Germinal center (tissue), 1 donor: ENCODE data around the gene MATR3.
"Not testable (repeated sequence)": the region's sequence is repeated elsewhere in the genome, so short reads cannot be mapped to it uniquely, and the experiment has no call there.

Experiments
- DNase-seq: peaks from one replicate; pipeline ENCODE4 v3.0.0; 2012; ENCODE audit warnings: mixed read lengths, low spot score

MATR3 gene

GRCh38 chr5:139354186-139354585, 60.6 kb downstream of the MATR3 start:
- no peak for DNase-seq

- not testable (repeated sequence) for DNase-seq
These were observed 62.4 kb downstream of the MATR3 start for GRCh38 chr5:139355900-139356299.

DNA sequence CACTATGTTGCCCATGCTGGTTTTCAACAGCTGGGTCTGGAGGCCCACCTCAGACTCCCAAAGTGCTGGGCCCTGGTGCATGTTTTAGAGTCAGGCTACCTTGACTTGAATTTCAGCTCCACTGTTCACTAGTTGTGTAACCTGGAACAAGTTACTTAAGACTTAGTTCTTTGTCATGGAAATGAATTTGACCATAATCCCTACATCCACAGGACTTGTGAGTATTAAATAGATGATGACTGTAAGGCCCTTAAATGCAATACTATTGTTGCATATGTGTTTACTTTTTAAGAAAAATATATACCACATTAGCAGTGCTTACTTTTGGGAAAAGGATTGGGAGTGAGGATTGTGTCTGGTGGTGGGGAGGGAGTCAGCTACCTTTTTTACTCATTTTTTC, 64.5 kb downstream of the MATR3 start:
- DNase-seq: no peak

GRCh38 chr5:139360384-139360783, 66.8 kb downstream of the MATR3 start:
- no peak for DNase-seq

DNA sequence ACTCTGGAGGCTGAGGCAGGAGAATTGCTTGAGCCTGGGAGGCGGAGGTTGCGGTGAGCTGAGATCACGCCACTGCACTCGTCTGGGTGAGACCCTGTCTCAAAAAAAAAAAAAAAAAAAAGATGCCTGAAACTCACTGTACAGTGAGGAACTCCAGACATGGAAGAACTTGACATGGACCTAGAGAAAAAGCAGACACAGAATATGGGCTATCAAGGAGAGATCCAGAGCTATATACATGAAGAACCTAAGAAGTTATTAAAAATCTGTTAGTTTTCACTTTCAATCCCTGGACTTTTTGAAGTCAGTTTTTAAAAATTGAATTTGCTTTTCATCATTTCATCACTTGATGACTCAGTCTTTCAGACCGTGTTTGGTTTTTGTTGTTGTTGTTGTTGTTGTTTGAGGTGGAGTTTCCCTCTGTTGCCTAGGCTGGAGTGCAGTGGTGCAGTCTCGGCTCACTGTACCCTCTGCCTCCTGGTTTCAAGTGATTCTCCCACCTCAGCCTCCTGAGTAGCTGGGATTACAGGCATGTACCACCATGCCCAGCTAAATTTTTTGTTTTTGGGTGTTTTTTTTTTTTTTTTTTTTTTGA, 68.4 kb downstream of the MATR3 start:
- no peak for DNase-seq

DNA sequence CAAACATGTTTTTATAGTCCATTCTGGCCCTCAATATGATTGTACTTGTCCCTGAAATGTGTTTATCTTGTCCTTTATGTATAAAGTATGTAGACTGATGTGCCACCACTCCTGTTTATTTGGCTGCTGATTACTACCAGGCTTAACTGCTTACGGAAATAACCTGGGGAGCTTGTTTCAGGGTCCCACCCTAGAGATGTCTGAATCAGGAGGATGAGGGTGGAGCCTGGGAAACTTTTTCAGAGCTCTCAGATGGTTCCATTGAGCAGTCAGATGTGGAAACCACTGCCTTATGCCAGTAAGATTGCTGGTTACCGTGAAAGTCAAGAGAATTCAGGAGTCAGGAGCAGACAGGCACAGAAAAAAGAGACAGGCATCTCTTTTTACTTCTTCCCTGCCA, 70.4 kb downstream of the MATR3 start:
- no peak for DNase-seq

GRCh38 chr5:139364466-139364865, 70.9 kb downstream of the MATR3 start:
- no peak for DNase-seq

DNA sequence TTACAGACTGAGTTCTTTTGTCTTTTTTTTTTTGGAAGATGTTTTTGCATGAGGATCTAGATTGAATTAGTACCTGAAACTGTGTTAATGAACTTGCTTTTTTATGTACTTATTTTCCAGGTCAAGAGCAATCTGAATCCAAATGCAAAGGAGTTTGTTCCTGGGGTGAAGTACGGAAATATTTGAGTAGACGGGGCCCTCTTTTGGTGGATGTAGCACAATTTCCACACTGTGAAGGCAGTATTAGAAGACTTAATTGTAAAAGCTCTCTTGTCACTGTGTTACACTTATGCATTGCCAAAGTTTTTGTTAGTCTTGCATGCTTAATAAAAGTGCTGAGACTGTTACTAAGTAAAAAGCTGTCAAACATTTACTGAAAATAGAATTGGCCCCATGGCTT, 75.1 kb downstream of the MATR3 start:
- DNase-seq: no peak

- DNase-seq: no peak
These were observed 75.6 kb downstream of the MATR3 start for GRCh38 chr5:139369181-139369580.

- no peak for DNase-seq
These were observed 78.2 kb downstream of the MATR3 start for GRCh38 chr5:139371482-139372435.

- no peak for DNase-seq
These were observed 81.4 kb downstream of the MATR3 start for GRCh38 chr5:139374909-139375308.

GRCh38 chr5:139376364-139376763, 82.8 kb downstream of the MATR3 start:
- DNase-seq: no peak

DNA sequence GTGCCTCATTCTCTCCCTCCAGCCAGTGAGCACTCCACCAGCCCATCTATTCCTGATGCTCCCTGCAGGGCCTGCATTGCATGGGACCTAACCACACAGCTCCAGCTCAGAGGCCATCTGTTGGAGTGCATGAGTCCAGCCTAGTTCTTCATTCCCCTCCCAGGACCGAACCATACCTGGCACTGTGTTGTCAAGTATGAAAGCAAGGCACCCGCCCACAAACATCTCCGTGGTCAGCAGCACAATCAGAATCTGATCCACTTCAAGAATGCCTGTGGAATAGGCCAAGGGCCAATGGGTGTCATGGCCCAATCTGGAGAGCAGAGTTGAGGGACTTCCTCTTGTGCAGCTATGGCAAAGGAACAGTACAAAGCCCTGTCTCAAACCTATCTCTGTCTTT, 83.7 kb downstream of the MATR3 start:
- no peak for DNase-seq

- no peak for DNase-seq
These were observed 84.7 kb downstream of the MATR3 start for GRCh38 chr5:139378101-139378825.

DNA sequence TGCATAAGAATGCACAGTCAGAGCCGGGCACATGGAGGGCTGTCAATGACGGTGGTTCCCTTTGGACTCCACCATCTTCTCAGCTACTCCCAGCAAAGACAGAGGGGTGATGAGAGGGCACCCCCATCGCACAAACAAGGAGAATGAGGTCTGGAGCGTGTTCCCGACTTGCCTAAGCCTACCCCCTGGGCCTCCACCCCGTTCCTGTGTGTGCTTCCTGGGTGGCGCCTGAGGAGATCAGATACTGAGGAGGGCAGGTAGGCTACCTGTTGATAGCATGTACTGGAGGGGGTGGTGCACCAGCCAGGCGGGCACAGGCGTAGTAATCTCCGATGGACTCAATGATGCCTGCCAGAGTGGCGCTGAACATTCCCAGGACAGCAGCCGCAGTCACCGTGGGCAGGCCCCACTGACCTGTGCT, 85.4 kb downstream of the MATR3 start:
- no peak for DNase-seq

GRCh38 chr5:139379626-139380449, 86.3 kb downstream of the MATR3 start:
- no peak for DNase-seq
